OCI-LY7 (cell line): ENCODE measurements around the gene EPB41. TPM values are rescaled to one million over a fixed set of nuclear protein-coding genes. Genes with fewer than 3 reads are reported as not detected.

Source experiments
- BruUV-seq: library from RNA; stranded (reverse); fragments of 400-500 nt; replicated peaks from 2 replicates; lab custom pipeline; 2021; lab: Mats Ljungman, UMichigan
- CTCF ChIA-PET: fragments of 300-600 bp; sonication (Branson Sonifier 250); formaldehyde crosslinking; loops from one replicate; lab custom pipeline; 2022; ENCODE audit warnings: antibody characterized with exemption; ENCODE audit not compliant: unreplicated experiment; lab: Charles Lee
- POLR2A ChIA-PET: fragments of 300-600 bp; sonication (Branson Sonifier 250); formaldehyde crosslinking; loops from one replicate; lab custom pipeline; 2022; ENCODE audit warnings: antibody characterized with exemption; lab: Charles Lee
- DNase-seq: peaks from one replicate; pipeline ENCODE4 v3.0.0-alpha.2; 2015; ENCODE audit warnings: low spot score
- H2AFZ ChIP-seq: fragments of 200-600 bp; sonication (generic), shearing (Covaris generic); 2 replicates; pipeline ENCODE4 v1.6.1; 2014; ENCODE audit warnings: mild to moderate bottlenecking, antibody characterized with exemption, low read length, moderate library complexity
- H3K27ac ChIP-seq: fragments of 200-600 bp; sonication (generic); 2 replicates; pipeline ENCODE4 v1.5.1; 2014; ENCODE audit warnings: mixed run types, low read depth, mild to moderate bottlenecking, moderate library complexity, low read length, inconsistent platforms; ENCODE audit not compliant: poor library complexity, severe bottlenecking
- H3K36me3 ChIP-seq: fragments of 200-600 bp; sonication (generic); 2 replicates; pipeline ENCODE4 v1.6.1; 2014; ENCODE audit warnings: mild to moderate bottlenecking, antibody characterized with exemption, low read length, moderate library complexity, mixed read lengths; ENCODE audit not compliant: insufficient read depth
- H3K4me1 ChIP-seq: fragments of 200-600 bp; sonication (generic); 2 replicates; pipeline ENCODE4 v1.5.1; 2014; ENCODE audit warnings: mild to moderate bottlenecking, low read length; ENCODE audit not compliant: insufficient read depth, poor library complexity, severe bottlenecking
- H3K4me2 ChIP-seq: fragments of 200-600 bp; sonication (generic); 2 replicates; pipeline ENCODE4 v1.6.1; 2014; ENCODE audit warnings: mild to moderate bottlenecking, low read length
- H3K4me3 ChIP-seq: fragments of 200-600 bp; sonication (generic); 2 replicates; pipeline ENCODE4 v1.5.1; 2014; ENCODE audit warnings: mild to moderate bottlenecking, low read depth, low read length; ENCODE audit not compliant: poor library complexity, severe bottlenecking
- H3K79me2 ChIP-seq: fragments of 200-600 bp; sonication (generic); 2 replicates; pipeline ENCODE4 v1.6.1; 2016; ENCODE audit warnings: low read depth, mild to moderate bottlenecking, low read length, moderate library complexity, mixed read lengths; ENCODE audit not compliant: insufficient read depth
- H3K9me2 ChIP-seq: fragments of 200-600 bp; sonication (generic); 2 replicates; pipeline ENCODE4 v1.6.1; 2016; ENCODE audit warnings: mild to moderate bottlenecking, low read length, mixed read lengths; ENCODE audit not compliant: insufficient read depth
- H3K9me3 ChIP-seq: fragments of 200-600 bp; sonication (generic); 2 replicates; pipeline ENCODE4 v1.6.1; 2014; ENCODE audit warnings: mild to moderate bottlenecking, mixed run types, low read length, mixed read lengths
- H4K20me1 ChIP-seq: fragments of 200-600 bp; sonication (generic); 2 replicates; pipeline ENCODE4 v1.6.1; 2014; ENCODE audit warnings: mild to moderate bottlenecking, antibody characterized with exemption, low read length, moderate library complexity, mixed read lengths; ENCODE audit not compliant: insufficient read depth
- CTCF ChIP-seq: fragments of 200-600 bp; sonication (generic); conservative IDR thresholded peaks from 2 replicates; pipeline ENCODE4 v1.5.1; 2014; ENCODE audit warnings: mild to moderate bottlenecking, antibody characterized with exemption, low read length, moderate library complexity, mixed read lengths
- EZH2phosphoT487 ChIP-seq: fragments of 200-600 bp; sonication (generic); IDR thresholded peaks from 2 replicates; pipeline ENCODE4 v1.6.1; 2018; ENCODE audit warnings: low read depth, borderline replicate concordance, mild to moderate bottlenecking, mixed run types, antibody characterized with exemption, low read length, moderate library complexity, mixed read lengths
- intact Hi-C: fragments of 100-400 bp; cut with micrococcal nuclease; formaldehyde crosslinking; loops from one replicate; pipeline ENCODE4 v1.10.0; 2022; ENCODE audit not compliant: unreplicated experiment
- total RNA-seq, 2 experiments: library from RNA; depleted of rRNA in 1 of 2; stranded (reverse); fragments of >200 nt in 1 of 2; shearing (Covaris generic) in 1 of 2; gene quantifications; 2 replicates each; pipeline ENCODE4 v1.2.3, GENCODE V29; 2014 to 2022

Gene EPB41
- total RNA-seq, 2 experiments from 2014 or later: 102 to 103 TPM

GRCh38 chr1:29081201-29081600 lies 166.8 kb downstream of the EPB41 start:
- intact Hi-C loops: no loop called here
- Histone ChIP-seq H4K20me1 (no peaks in the 10 kb centered on the region), H3K36me3 (peaks cover 21% of the 10 kb centered on the region; the same call in 1 of the 2 replicates), H3K4me2 (no peak overlapping the region), H3K27ac (no peak overlapping the region), H3K4me3 (no peak overlapping the region), H3K4me1 (no peaks in the 10 kb centered on the region), H2AFZ (no peak overlapping the region), H3K79me2 (no peaks in the 10 kb centered on the region), H3K9me3 (no peaks in the 10 kb centered on the region), H3K9me2 (no peaks in the 10 kb centered on the region)
- DNase-seq: no peak
- TF ChIP-seq CTCF (no peak), EZH2phosphoT487 (no peak)
- POLR2A ChIA-PET: interaction anchor here (1.3 kb wide), 1 partner anchor 9 kb away, joined by 4 read pairs; no protein-coding TSS in a partner anchor
- CTCF ChIA-PET: no interaction called here
- BruUV-seq: no TSS peak

- Histone ChIP-seq H3K4me2 (no peak overlapping the region), H3K27ac (no peak overlapping the region), H2AFZ (no peak overlapping the region), H3K4me1 (no peaks in the 10 kb centered on the region), H3K9me3 (no peaks in the 10 kb centered on the region), H3K4me3 (no peak overlapping the region), H4K20me1 (no peaks in the 10 kb centered on the region), H3K36me3 (peaks cover 14% of the 10 kb centered on the region), H3K79me2 (no peaks in the 10 kb centered on the region), H3K9me2 (no peaks in the 10 kb centered on the region)
- BruUV-seq: no TSS peak
- intact Hi-C loops: no loop called here
- CTCF ChIA-PET: no interaction called here
- DNase-seq: no peak
- TF ChIP-seq EZH2phosphoT487 (no peak), CTCF (no peak)
- POLR2A ChIA-PET: interaction anchor here (0.8 to 1.3 kb wide), 3 partner anchors 18 to 30 kb away, joined by 3 read pairs; no protein-coding TSS in a partner anchor
Measured at GRCh38 chr1:29082519-29082918, 168.2 kb downstream of the EPB41 start.

- Histone ChIP-seq H4K20me1 (no peaks in the 10 kb centered on the region), H3K9me2 (no peaks in the 10 kb centered on the region), H3K79me2 (no peaks in the 10 kb centered on the region), H2AFZ (no peak overlapping the region), H3K9me3 (no peaks in the 10 kb centered on the region), H3K4me1 (no peaks in the 10 kb centered on the region), H3K4me2 (no peak overlapping the region), H3K4me3 (no peak overlapping the region), H3K27ac (no peak overlapping the region), H3K36me3 (peaks cover 15% of the 10 kb centered on the region)
- no peak for DNase-seq
- BruUV-seq: no TSS peak
- CTCF ChIA-PET: no interaction called here
- TF ChIP-seq CTCF: no peak
- no peak for TF ChIP-seq EZH2phosphoT487
- intact Hi-C loops: no loop called here
- POLR2A ChIA-PET: interaction anchor here (0.7 to 1.1 kb wide), 2 partner anchors 50 to 99 kb away, joined by 3 to 4 read pairs; no protein-coding TSS in a partner anchor
Measured at GRCh38 chr1:29083317-29084195, 169.2 kb downstream of the EPB41 start.
